Parathyroid adenoma (tissue), 2 donors: Measurements from ENCODE around the gene RFX2.

Experiments used
- H2AFZ ChIP-seq: fragments of 300-600 bp; sonication (generic); one replicate; pipeline ENCODE4 v1.7.0; 2017; ENCODE audit warnings: antibody characterized with exemption, mild to moderate bottlenecking
- H3K27ac ChIP-seq: fragments of 300-600 bp; sonication (generic); one replicate; pipeline ENCODE4 v1.7.0; 2017
- H3K27me3 ChIP-seq: fragments of 300-600 bp; sonication (generic); one replicate; pipeline ENCODE4 v1.7.0; 2017; ENCODE audit warnings: low read length; ENCODE audit not compliant: control insufficient read depth, insufficient read depth
- H3K36me3 ChIP-seq: fragments of 300-600 bp; sonication (generic); one replicate; pipeline ENCODE4 v1.7.0; 2017; ENCODE audit warnings: low read length; ENCODE audit not compliant: control insufficient read depth, insufficient read depth
- H3K4me1 ChIP-seq: fragments of 300-600 bp; sonication (generic); one replicate; pipeline ENCODE4 v1.7.0; 2017; ENCODE audit warnings: control low read depth
- H3K4me2 ChIP-seq: fragments of 300-600 bp; sonication (generic); one replicate; pipeline ENCODE4 v1.7.0; 2017; ENCODE audit warnings: low read length
- H3K4me3 ChIP-seq: fragments of 300-600 bp; sonication (generic); one replicate; pipeline ENCODE4 v1.7.0; 2017; ENCODE audit warnings: low read depth, low read length
- H3K79me2 ChIP-seq: fragments of 300-600 bp; sonication (generic); one replicate; pipeline ENCODE4 v1.7.0; 2017; ENCODE audit warnings: control low read depth
- H3K9ac ChIP-seq: fragments of 300-600 bp; sonication (generic); one replicate; pipeline ENCODE4 v1.7.0; 2017; ENCODE audit warnings: mild to moderate bottlenecking
- H3K9me3 ChIP-seq: fragments of 300-600 bp; sonication (generic); one replicate; pipeline ENCODE4 v1.7.0; 2017; ENCODE audit warnings: low read length; ENCODE audit not compliant: control insufficient read depth
- TF ChIP-seq, protein P1 (sequence below): fragments of 300-600 bp; sonication (generic); IDR thresholded peaks from one replicate; pipeline ENCODE4 v1.7.0; 2017; ENCODE audit warnings: antibody characterized with exemption, mild to moderate bottlenecking
- donor health status: primary hyperparathyroidism.

Gene RFX2

DNA sequence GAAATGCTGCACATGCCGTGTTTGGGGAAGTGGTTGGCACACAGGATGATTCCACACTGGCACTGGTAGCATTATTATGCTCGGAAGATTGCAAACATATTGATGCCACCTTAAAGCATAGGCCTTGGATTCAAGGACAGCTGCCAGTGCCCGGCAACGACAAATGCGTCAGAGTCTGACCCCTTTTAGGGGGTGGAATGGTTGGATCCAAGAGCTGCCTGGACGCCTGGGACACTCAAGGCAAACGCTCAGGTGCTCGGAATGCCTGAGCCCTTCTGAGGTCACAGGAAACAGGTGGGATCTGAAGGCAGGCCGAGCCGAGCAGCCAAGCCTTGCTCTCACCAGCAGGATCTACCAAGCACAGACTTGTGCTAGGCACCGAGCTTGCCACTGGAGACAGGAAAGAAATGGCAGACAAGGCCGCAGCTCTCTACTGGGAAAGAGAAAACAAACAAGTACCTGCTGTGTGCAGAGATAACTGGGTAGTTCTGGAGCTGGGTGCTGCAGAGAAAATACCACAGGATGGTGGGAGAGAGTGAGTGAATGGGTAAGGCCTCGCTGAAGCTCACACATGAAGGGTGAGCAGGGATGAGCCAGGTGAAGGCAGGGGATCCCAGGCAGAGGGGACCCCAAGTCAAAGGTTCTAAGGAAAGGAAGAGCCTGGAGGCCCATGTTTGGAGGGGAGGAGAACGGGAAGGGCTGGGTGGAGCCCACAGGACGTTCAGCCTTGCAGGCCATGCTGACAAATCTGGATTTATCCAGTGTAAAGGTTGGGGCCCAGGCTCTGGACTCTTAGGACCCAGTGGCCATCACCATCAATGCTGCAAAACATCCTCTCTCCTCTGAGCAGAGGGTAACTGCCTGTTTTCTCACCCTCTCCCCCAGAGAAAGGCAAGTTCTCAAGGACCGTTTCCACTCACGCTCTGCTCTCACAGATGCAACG is 141.6 kb downstream of the RFX2 start:
- H3K79me2 ChIP-seq = peaks cover 75% of the 10 kb centered on the region
- no peaks in the 10 kb centered on the region for H3K4me1 ChIP-seq
- H2AFZ ChIP-seq = no peak overlapping the region
- no peaks in the 10 kb centered on the region for H3K9me3 ChIP-seq
- TF ChIP-seq, protein P1, sequence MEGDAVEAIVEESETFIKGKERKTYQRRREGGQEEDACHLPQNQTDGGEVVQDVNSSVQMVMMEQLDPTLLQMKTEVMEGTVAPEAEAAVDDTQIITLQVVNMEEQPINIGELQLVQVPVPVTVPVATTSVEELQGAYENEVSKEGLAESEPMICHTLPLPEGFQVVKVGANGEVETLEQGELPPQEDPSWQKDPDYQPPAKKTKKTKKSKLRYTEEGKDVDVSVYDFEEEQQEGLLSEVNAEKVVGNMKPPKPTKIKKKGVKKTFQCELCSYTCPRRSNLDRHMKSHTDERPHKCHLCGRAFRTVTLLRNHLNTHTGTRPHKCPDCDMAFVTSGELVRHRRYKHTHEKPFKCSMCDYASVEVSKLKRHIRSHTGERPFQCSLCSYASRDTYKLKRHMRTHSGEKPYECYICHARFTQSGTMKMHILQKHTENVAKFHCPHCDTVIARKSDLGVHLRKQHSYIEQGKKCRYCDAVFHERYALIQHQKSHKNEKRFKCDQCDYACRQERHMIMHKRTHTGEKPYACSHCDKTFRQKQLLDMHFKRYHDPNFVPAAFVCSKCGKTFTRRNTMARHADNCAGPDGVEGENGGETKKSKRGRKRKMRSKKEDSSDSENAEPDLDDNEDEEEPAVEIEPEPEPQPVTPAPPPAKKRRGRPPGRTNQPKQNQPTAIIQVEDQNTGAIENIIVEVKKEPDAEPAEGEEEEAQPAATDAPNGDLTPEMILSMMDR = no peak
- peak overlapping the region; percentile 10 for H3K27ac ChIP-seq
- no peaks in the 10 kb centered on the region for H3K36me3 ChIP-seq
- H3K27me3 ChIP-seq = no peaks in the 10 kb centered on the region
- no peak overlapping the region for H3K9ac ChIP-seq
- peak overlapping the region; percentile 16 for H3K4me2 ChIP-seq
- no peak overlapping the region for H3K4me3 ChIP-seq

DNA sequence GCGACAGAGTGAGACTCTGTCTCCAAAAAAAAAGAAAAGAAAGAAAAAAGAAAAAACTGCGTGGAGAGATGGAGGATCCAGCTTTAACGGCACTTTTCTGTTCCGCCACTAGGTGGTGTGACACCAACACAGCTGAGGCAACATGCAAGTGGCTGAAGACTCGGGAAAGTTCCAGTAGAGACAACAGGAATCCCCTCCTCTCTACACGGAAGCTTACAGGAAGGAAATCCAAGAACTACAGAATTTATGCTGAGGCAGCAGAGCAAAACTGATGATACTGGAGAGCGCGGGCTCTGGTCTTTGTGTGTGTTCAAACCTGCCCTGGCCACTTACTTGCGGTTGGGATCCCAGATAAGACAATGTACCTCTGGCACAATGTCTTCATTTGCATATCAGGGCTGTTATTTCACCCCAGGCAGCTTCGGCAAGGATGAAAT is 142.3 kb downstream of the RFX2 start:
- Histone ChIP-seq H3K4me3 (no peak overlapping the region), H3K79me2 (peaks cover 74% of the 10 kb centered on the region), H3K9me3 (no peaks in the 10 kb centered on the region), H3K4me2 (peak overlapping the region; percentile 16), H3K9ac (no peak overlapping the region), H3K4me1 (no peaks in the 10 kb centered on the region), H2AFZ (no peak overlapping the region), H3K27ac (peak overlapping the region; percentile 10), H3K36me3 (no peaks in the 10 kb centered on the region), H3K27me3 (no peaks in the 10 kb centered on the region)
- TF ChIP-seq, protein P1 = peak; percentile 85

DNA sequence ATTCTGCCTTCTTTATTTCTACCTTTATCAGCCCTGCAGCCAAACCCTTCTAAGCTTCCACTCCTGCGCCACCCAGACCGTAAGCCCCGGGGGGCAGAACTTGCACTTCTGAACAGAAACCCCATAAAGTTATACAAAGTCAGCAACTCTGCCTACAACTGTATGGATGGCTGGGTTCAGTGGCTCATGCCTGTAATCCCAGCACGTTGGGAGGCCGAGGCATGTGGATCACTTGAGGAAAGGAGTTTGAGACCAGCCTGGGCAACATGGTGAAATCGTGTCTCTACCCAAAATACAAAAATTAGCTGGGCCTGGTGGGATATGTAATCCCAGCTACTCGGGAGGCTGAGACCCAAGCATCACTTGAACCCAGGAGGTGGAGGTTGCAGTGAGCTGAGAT is 142.7 kb downstream of the RFX2 start:
- no peak overlapping the region for H3K4me2 ChIP-seq
- H3K4me1 ChIP-seq = peaks cover under 1% of the 10 kb centered on the region
- no peaks in the 10 kb centered on the region for H3K9me3 ChIP-seq
- H3K27ac ChIP-seq = peak overlapping the region; percentile 10
- no peak overlapping the region for H3K9ac ChIP-seq
- no peaks in the 10 kb centered on the region for H3K36me3 ChIP-seq
- TF ChIP-seq, protein P1 = no peak
- H3K27me3 ChIP-seq = no peaks in the 10 kb centered on the region
- H2AFZ ChIP-seq = no peak overlapping the region
- peaks cover 73% of the 10 kb centered on the region for H3K79me2 ChIP-seq
- no peak overlapping the region for H3K4me3 ChIP-seq

DNA sequence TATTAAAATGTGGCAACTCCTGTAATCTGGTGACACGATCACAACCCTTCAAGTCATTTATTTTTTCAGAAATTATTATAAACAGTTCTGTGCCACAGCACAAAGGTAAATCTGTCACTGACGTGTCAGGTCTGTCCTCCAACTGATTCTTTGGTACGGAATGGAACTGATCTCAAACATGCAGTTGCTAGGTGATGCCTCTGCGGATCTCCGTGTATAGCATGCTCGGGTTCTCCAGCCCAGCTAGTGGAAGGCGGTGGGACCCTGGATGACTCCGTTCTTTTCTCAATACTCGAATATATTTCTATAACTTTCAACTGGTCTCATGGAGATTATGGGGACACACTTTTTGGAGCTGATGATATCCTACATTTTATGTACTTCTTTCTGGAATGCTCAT is 143.4 kb downstream of the RFX2 start:
- no peak overlapping the region for H3K9ac ChIP-seq
- no peak overlapping the region for H2AFZ ChIP-seq
- H3K4me3 ChIP-seq = no peak overlapping the region
- no peaks in the 10 kb centered on the region for H3K9me3 ChIP-seq
- H3K79me2 ChIP-seq = peaks cover 71% of the 10 kb centered on the region
- peaks cover 6% of the 10 kb centered on the region for H3K4me1 ChIP-seq
- H3K27me3 ChIP-seq = no peaks in the 10 kb centered on the region
- no peaks in the 10 kb centered on the region for H3K36me3 ChIP-seq
- H3K4me2 ChIP-seq = no peak overlapping the region
- TF ChIP-seq, protein P1 = no peak
- no peak overlapping the region for H3K27ac ChIP-seq
